ENCODE results near the gene VWDE.

DNA sequence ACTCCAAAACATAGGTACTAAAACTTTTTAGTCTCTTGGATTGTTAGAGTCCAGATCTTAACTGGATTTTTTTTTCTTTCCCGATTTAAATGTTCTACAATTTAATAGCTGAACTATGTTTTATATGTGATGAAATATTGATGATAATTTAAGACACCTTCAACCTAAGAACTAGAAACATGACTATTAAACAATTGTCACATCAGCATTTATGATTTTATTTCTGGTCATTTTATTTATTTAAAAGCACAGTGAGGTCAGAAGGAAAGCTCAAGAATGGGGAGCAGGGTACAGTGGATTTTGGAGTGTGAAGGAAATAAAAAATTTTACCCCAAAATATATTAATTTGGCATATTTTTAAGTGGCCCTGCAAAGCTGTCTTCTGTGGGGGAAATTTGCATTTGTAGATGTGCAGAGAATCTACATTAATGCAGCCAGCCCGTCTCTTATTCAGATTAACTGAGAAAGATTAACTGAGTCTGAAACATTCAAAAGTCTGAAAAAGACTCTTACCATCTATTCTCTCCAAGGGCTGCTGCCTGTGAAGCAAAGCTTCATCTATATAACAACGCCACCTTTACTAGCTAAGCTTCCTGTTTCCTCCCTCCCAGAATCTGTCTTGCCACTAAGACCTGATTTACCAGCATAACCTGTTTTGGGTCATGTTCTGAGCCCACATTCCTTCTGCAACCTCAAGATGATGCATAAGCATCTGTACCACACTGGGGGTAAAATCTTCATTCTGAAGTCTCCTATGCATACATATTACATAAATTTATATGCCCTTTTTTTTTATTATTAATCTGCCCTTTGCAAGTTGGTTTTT lies 106.2 kb downstream of the VWDE start:
- no peak for TF ChIP-seq POLR2A (IDR thresholded peaks at IDR 0.05)
- TF ChIP-seq CTCF (IDR thresholded peaks at IDR 0.05) = no peak
